HepG2 (cell line): ENCODE results near the gene CYTH1. TPM values are rescaled to one million over a fixed set of nuclear protein-coding genes. Genes with fewer than 3 reads are reported as not detected.

Experiments
- ARID2 ChIP-seq: sonication (generic); formaldehyde crosslinking; IDR thresholded peaks from 2 replicates; pipeline ENCODE4 v1.8.1; 2022; ENCODE audit warnings: mild to moderate bottlenecking, missing genetic modification reagents, borderline replicate concordance
- ATF1 ChIP-seq: IDR thresholded peaks from 2 replicates; pipeline ENCODE4 v1.6.1; 2016; ENCODE audit warnings: mild to moderate bottlenecking, control low read depth
- CCAR2 ChIP-seq: fragments of 200-400 bp; formaldehyde crosslinking; optimal IDR thresholded peaks from 2 replicates; pipeline ENCODE3; 2018; ENCODE audit warnings: low read depth, mild to moderate bottlenecking, low read length, moderate library complexity
- DR1 ChIP-seq: sonication (generic); formaldehyde crosslinking; IDR thresholded peaks from 2 replicates; pipeline ENCODE4 v1.8.0; 2021; ENCODE audit warnings: mild to moderate bottlenecking, missing genetic modification reagents, inconsistent platforms
- EED ChIP-seq: sonication (generic); formaldehyde crosslinking; IDR thresholded peaks from 2 replicates; pipeline ENCODE4 v1.5.0; 2020; ENCODE audit warnings: mild to moderate bottlenecking, missing genetic modification reagents
- ELF1 ChIP-seq: sonication (generic); formaldehyde crosslinking; IDR thresholded peaks from 2 replicates; pipeline ENCODE4 v1.4.0; 2020; ENCODE audit warnings: missing genetic modification reagents
- FOXO1 ChIP-seq: sonication (generic); formaldehyde crosslinking; IDR thresholded peaks from 2 replicates; pipeline ENCODE4 v1.4.0; 2020; ENCODE audit warnings: missing genetic modification reagents
- HDAC1 ChIP-seq: sonication (generic); formaldehyde crosslinking; IDR thresholded peaks from 2 replicates; pipeline ENCODE4 v1.5.1; 2020; ENCODE audit warnings: mild to moderate bottlenecking, missing genetic modification reagents
- HOXA3 ChIP-seq: sonication (generic); formaldehyde crosslinking; IDR thresholded peaks from 2 replicates; pipeline ENCODE4 v1.5.0; 2020; ENCODE audit warnings: missing genetic modification reagents
- JUNB ChIP-seq: sonication (generic); formaldehyde crosslinking; IDR thresholded peaks from 2 replicates; pipeline ENCODE4 v1.8.0; 2022; ENCODE audit warnings: missing genetic modification reagents, mild to moderate bottlenecking, borderline replicate concordance
- KAT7 ChIP-seq: IDR thresholded peaks from 2 replicates; pipeline ENCODE4 v1.6.1; 2018; ENCODE audit warnings: borderline replicate concordance, missing compliant biosample characterization
- NFYB ChIP-seq: sonication (generic); formaldehyde crosslinking; IDR thresholded peaks from 2 replicates; pipeline ENCODE4 v1.4.0; 2020; ENCODE audit warnings: missing genetic modification reagents
- POLR2A ChIP-seq, 2 experiments: IDR thresholded peaks; 2 replicates each; pipeline ENCODE4 v1.6.1; 2011; ENCODE audit warnings: low read depth in 2 of 2, low read length in 2 of 2, mild to moderate bottlenecking in 1 of 2, moderate library complexity in 1 of 2; ENCODE audit not compliant: insufficient read depth in 1 of 2
- TBL1XR1 ChIP-seq: fragments of 150-350 bp; IDR thresholded peaks from 2 replicates; pipeline ENCODE4 v1.6.1; 2014; ENCODE audit warnings: borderline replicate concordance, low read length; ENCODE audit not compliant: partially characterized antibody
- ZBTB1 ChIP-seq: sonication (generic); formaldehyde crosslinking; IDR thresholded peaks from 2 replicates; pipeline ENCODE4 v1.4.0; 2020; ENCODE audit warnings: missing genetic modification reagents, borderline replicate concordance
- ZFP91 ChIP-seq: sonication (generic); formaldehyde crosslinking; IDR thresholded peaks from 2 replicates; pipeline ENCODE4 v1.9.0; 2022; ENCODE audit warnings: missing genetic modification reagents, mild to moderate bottlenecking, borderline replicate concordance
- ZMYM2 ChIP-seq: sonication (generic); formaldehyde crosslinking; IDR thresholded peaks from 2 replicates; pipeline ENCODE4 v1.8.0; 2022; ENCODE audit warnings: mild to moderate bottlenecking, missing genetic modification reagents
- ZNF253 ChIP-seq: sonication (generic); formaldehyde crosslinking; IDR thresholded peaks from 2 replicates; pipeline ENCODE4 v1.8.0; 2022; ENCODE audit warnings: mild to moderate bottlenecking, missing genetic modification reagents, borderline replicate concordance
- ZNF34 ChIP-seq: sonication (generic); formaldehyde crosslinking; IDR thresholded peaks from 2 replicates; pipeline ENCODE4 v1.4.0; 2020; ENCODE audit warnings: mild to moderate bottlenecking, missing genetic modification reagents, borderline replicate concordance
- ZNF577 ChIP-seq: sonication (generic); formaldehyde crosslinking; IDR thresholded peaks from 2 replicates; pipeline ENCODE4 v1.4.0; 2020; ENCODE audit warnings: mild to moderate bottlenecking, low read depth, missing genetic modification reagents, borderline replicate concordance
- ZNF720 ChIP-seq: sonication (generic); formaldehyde crosslinking; IDR thresholded peaks from 2 replicates; pipeline ENCODE4 v1.4.0; 2020; ENCODE audit warnings: missing genetic modification reagents
- ZNF747 ChIP-seq: sonication (generic); formaldehyde crosslinking; IDR thresholded peaks from 2 replicates; pipeline ENCODE4 v1.8.1; 2023; ENCODE audit warnings: missing genetic modification reagents, mild to moderate bottlenecking, borderline replicate concordance
- ZNF816 ChIP-seq: sonication (generic); formaldehyde crosslinking; IDR thresholded peaks from 2 replicates; pipeline ENCODE4 v1.8.0; 2022; ENCODE audit warnings: missing genetic modification reagents, mild to moderate bottlenecking, borderline replicate concordance
- ZNF879 ChIP-seq: sonication (generic); formaldehyde crosslinking; IDR thresholded peaks from 2 replicates; pipeline ENCODE4 v1.8.1; 2023; ENCODE audit warnings: missing genetic modification reagents
- polyA plus RNA-seq, 8 experiments: library from polyadenylated mRNA; depleted of rRNA in 3 of 8; stranded (reverse) in 7 of 8; unstranded in 1 of 8; fragments of >200 nt; fragmentation: Illumina TruSeq in 4 of 8; extraction: Trizol in 4 of 8; gene quantifications; 2 replicates each; pipeline versions ENCODE4 v1.2.1 to v1.2.3, GENCODE V29; 2011 to 2016; ENCODE audit warnings: low read depth in 4 of 8, missing spikeins in 1 of 8, mixed read lengths in 1 of 8; ENCODE audit not compliant: insufficient read depth in 1 of 8
- total RNA-seq, 5 experiments: library from RNA; depleted of rRNA; stranded (reverse); fragments of >200 nt; fragmentation: Illumina TruSeq; extraction: Trizol; gene quantifications; 2 replicates each; pipeline ENCODE4 v1.2.3, GENCODE V29; 2016; ENCODE audit warnings: low read depth in 1 of 5
- TF ChIP-seq, protein P1 (sequence below): sonication (generic); formaldehyde crosslinking; IDR thresholded peaks from 2 replicates; pipeline ENCODE4 v1.4.0; 2020; ENCODE audit warnings: mild to moderate bottlenecking, missing genetic modification reagents
- TF ChIP-seq, protein P2 (sequence below): sonication (generic); formaldehyde crosslinking; IDR thresholded peaks from 2 replicates; pipeline ENCODE4 v1.4.0; 2020; ENCODE audit warnings: mild to moderate bottlenecking, missing genetic modification reagents

Gene CYTH1
- total and polyA plus RNA-seq, 2 of the 13 experiments (the other 11 are each of a cell fraction or from before 2014, with no cell fraction given) = 20.1 to 48.9 TPM

DNA sequence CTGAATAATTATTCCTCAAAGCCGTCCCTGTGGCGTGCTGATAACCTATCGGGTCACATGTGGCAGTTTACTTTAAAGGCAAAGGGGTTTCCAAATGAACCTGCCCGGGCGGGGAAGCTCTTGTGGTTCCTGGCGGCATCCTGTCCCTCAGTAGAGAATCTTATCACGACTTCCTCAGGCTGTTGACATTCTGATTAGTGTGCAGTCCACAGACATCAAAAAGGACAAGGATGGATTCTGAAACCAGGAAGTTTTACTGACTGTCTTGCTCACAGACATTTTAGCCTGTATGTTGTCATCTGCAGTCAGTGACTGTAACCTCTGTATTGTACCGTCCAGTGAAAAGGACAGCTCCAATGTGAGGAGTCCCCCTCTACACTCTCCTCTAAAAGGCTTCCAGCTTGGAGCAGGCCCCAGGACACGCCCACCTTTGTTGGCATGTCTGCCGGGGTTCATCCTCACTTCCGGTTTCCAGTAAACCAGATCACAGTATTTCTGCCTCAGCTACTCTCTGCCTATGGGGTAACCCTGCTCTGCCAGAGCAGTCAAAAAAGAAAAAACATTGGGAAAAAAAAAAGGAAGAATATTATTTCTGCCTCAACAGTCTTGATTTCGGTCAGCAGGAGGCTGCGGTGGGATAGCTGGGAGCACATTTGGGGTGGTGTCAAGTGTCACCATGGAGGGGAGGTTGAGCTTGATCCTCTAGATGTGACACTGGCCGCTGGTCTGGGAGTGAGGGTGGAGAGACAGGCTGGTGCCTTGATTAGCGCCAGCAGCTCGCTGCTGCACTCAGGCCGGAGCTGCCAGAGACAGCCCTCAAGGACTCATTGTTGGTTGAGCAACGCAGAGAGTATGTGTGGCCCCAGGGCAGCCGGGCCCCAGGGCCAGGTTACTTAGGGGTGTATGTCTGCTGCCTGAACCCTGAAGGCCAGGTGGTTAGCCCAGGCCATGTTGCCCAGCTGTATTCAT, 115.8 kb downstream of the CYTH1 start (continued):
- TF ChIP-seq, protein P1, sequence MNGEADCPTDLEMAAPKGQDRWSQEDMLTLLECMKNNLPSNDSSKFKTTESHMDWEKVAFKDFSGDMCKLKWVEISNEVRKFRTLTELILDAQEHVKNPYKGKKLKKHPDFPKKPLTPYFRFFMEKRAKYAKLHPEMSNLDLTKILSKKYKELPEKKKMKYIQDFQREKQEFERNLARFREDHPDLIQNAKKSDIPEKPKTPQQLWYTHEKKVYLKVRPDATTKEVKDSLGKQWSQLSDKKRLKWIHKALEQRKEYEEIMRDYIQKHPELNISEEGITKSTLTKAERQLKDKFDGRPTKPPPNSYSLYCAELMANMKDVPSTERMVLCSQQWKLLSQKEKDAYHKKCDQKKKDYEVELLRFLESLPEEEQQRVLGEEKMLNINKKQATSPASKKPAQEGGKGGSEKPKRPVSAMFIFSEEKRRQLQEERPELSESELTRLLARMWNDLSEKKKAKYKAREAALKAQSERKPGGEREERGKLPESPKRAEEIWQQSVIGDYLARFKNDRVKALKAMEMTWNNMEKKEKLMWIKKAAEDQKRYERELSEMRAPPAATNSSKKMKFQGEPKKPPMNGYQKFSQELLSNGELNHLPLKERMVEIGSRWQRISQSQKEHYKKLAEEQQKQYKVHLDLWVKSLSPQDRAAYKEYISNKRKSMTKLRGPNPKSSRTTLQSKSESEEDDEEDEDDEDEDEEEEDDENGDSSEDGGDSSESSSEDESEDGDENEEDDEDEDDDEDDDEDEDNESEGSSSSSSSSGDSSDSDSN = peak; percentile 11; the same call in 1 of the 2 replicates
- no peak for TF ChIP-seq CCAR2
- no peak for TF ChIP-seq EED
- TF ChIP-seq ARID2 (CRISPR knock-in tag) = 0 out of 2 replicates have a peak, but pooled peaks have one; percentile 27
- TF ChIP-seq HDAC1 (CRISPR knock-in tag) = 0 out of 2 replicates have a peak, but pooled peaks have one; percentile 32
- TF ChIP-seq KAT7 (CRISPR knock-in tag) = no peak
- TF ChIP-seq ZBTB1 = no peak
- TF ChIP-seq ATF1 (CRISPR knock-in tag) = no peak
- no peak for TF ChIP-seq ZNF816 (CRISPR knock-in tag)
- TF ChIP-seq POLR2A (IDR thresholded peaks at IDR 0.05; ENCODE audit: insufficient read depth in 1 of 2, low read depth in 2 of 2, low read length in 2 of 2) = peak in 1 of 2 experiments; percentile 43; a peak in 2 of 4 replicates
- TF ChIP-seq FOXO1 = 0 out of 2 replicates have a peak, but pooled peaks have one; percentile 49
- TF ChIP-seq ZMYM2 (CRISPR knock-in tag) = 0 out of 2 replicates have a peak, but pooled peaks have one; percentile 35
- TF ChIP-seq ZNF34 = peak; percentile 58; the same call in 1 of the 2 replicates
- TF ChIP-seq ZNF879 (CRISPR knock-in tag) = no peak
- TF ChIP-seq JUNB (CRISPR knock-in tag) = no peak
- TF ChIP-seq, protein P2, sequence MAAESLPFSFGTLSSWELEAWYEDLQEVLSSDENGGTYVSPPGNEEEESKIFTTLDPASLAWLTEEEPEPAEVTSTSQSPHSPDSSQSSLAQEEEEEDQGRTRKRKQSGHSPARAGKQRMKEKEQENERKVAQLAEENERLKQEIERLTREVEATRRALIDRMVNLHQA = no peak
- peak; percentile 49; the same call in 1 of the 2 replicates for TF ChIP-seq ZFP91 (CRISPR knock-in tag)
- TF ChIP-seq ZNF720 (CRISPR knock-in tag) = no peak
- 0 out of 2 replicates have a peak, but pooled peaks have one; percentile 31 for TF ChIP-seq ZNF747 (CRISPR knock-in tag)
- peak; percentile 46; the same call in 1 of the 2 replicates for TF ChIP-seq HOXA3
- peak; percentile 89 for TF ChIP-seq ELF1
- TF ChIP-seq DR1 (CRISPR knock-in tag) = 0 out of 2 replicates have a peak, but pooled peaks have one; percentile 38
- TF ChIP-seq NFYB (CRISPR knock-in tag) = no peak
- TF ChIP-seq TBL1XR1 = no peak
- no peak for TF ChIP-seq ZNF253 (CRISPR knock-in tag)
- TF ChIP-seq ZNF577 (CRISPR knock-in tag) = no peak
